ACC112 (cell line): ENCODE measurements around the gene TMEM86B.

ENCODE experiments used
- H2AFZ ChIP-seq: fragments of 200-600 bp; sonication (generic); one replicate; pipeline ENCODE4 v1.6.0; 2017; ENCODE audit warnings: antibody characterized with exemption, low read length; ENCODE audit not compliant: unreplicated experiment
- H3K27ac ChIP-seq: fragments of 200-600 bp; sonication (generic); 2 replicates; pipeline ENCODE4 v1.5.1; 2014; ENCODE audit warnings: low read depth, mild to moderate bottlenecking, antibody characterized with exemption, low read length, moderate library complexity
- H3K27me3 ChIP-seq: fragments of 200-600 bp; sonication (generic); 2 replicates; pipeline ENCODE4 v1.6.1; 2014; ENCODE audit warnings: mild to moderate bottlenecking, antibody characterized with exemption, low read length, moderate library complexity, mixed read lengths; ENCODE audit not compliant: insufficient read depth
- H3K36me3 ChIP-seq: fragments of 200-600 bp; sonication (generic); 2 replicates; pipeline ENCODE4 v1.6.1; 2016; ENCODE audit warnings: mild to moderate bottlenecking, antibody characterized with exemption, low read length, moderate library complexity, mixed read lengths; ENCODE audit not compliant: insufficient read depth
- H3K4me1 ChIP-seq: fragments of 200-600 bp; sonication (generic); one replicate; pipeline ENCODE4 v1.6.1; 2016; ENCODE audit warnings: low read length, mixed read lengths; ENCODE audit not compliant: insufficient read depth, unreplicated experiment, control insufficient read depth
- H3K4me3 ChIP-seq: fragments of 200-600 bp; sonication (generic); 2 replicates; pipeline ENCODE4 v1.5.1; 2014; ENCODE audit warnings: mild to moderate bottlenecking, low read depth, low read length
- H3K79me2 ChIP-seq: fragments of 200-600 bp; sonication (generic); one replicate; pipeline ENCODE4 v1.6.0; 2016; ENCODE audit warnings: low read length; ENCODE audit not compliant: control insufficient read depth, unreplicated experiment, insufficient read depth

The TMEM86B gene

GRCh38 chr19:55265723-55266386 lies 37.3 kb upstream of the TMEM86B start:
- H3K4me3 ChIP-seq, result no peak overlapping the region
- H3K4me1 ChIP-seq, result no peaks in the 10 kb centered on the region

DNA sequence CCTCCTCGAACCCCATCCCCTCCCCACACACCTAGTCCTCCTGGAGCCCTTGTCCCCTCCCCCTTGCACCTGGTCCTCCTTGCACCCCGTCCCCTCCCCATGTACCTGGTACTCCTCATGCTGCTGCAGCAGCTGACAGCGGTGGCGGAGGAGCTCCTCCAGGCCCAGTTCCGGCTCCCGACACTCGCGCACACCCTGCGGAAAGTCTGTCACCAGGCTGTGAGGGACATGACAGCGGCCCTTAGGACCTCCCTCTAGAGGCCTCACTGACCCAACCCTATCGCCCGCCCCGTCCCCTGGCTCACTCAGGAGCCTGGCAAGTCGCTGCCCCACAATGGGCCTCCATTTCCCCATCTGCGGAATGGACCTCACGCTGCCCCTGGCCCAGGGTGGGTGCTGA lies 36.6 kb upstream of the TMEM86B start:
- no peak overlapping the region for H2AFZ ChIP-seq
- no peak overlapping the region for H3K4me3 ChIP-seq
- H3K36me3 ChIP-seq, result no peaks in the 10 kb centered on the region
- no peak overlapping the region for H3K27ac ChIP-seq
- no peaks in the 10 kb centered on the region for H3K79me2 ChIP-seq
- no peaks in the 10 kb centered on the region for H3K4me1 ChIP-seq
- H3K27me3 ChIP-seq, result no peaks in the 10 kb centered on the region

More at GRCh38 chr19:55265723-55266386, 37.3 kb upstream of the TMEM86B start:
- Histone ChIP-seq H3K27me3 (no peaks in the 10 kb centered on the region), H3K36me3 (no peaks in the 10 kb centered on the region), H3K27ac (no peak overlapping the region), H2AFZ (no peak overlapping the region), H3K79me2 (no peaks in the 10 kb centered on the region)

GRCh38 chr19:55264531-55264930 lies 36.0 kb upstream of the TMEM86B start:
- Histone ChIP-seq H3K79me2 (no peaks in the 10 kb centered on the region), H3K36me3 (no peaks in the 10 kb centered on the region), H3K27ac (no peak overlapping the region), H2AFZ (no peak overlapping the region), H3K4me1 (no peaks in the 10 kb centered on the region), H3K27me3 (no peaks in the 10 kb centered on the region), H3K4me3 (no peak overlapping the region)

- Histone ChIP-seq H3K27ac (no peak overlapping the region), H2AFZ (no peak overlapping the region), H3K79me2 (peaks cover 12% of the 10 kb centered on the region), H3K36me3 (no peaks in the 10 kb centered on the region), H3K4me1 (no peaks in the 10 kb centered on the region), H3K27me3 (no peaks in the 10 kb centered on the region), H3K4me3 (no peak overlapping the region)
Observed at GRCh38 chr19:55262359-55262758, 33.8 kb upstream of the TMEM86B start.

GRCh38 chr19:55261671-55262126 lies 33.1 kb upstream of the TMEM86B start:
- peaks cover under 1% of the 10 kb centered on the region for H3K4me1 ChIP-seq
- no peaks in the 10 kb centered on the region for H3K36me3 ChIP-seq
- H3K27ac ChIP-seq, result no peak overlapping the region
- H2AFZ ChIP-seq, result no peak overlapping the region
- no peaks in the 10 kb centered on the region for H3K27me3 ChIP-seq
- no peak overlapping the region for H3K4me3 ChIP-seq
- peaks cover 17% of the 10 kb centered on the region for H3K79me2 ChIP-seq

GRCh38 chr19:55259540-55260210 lies 31.1 kb upstream of the TMEM86B start:
- Histone ChIP-seq H3K36me3 (no peaks in the 10 kb centered on the region), H3K4me3 (peak overlapping the region; percentile 87), H3K27ac (peak overlapping the region; percentile 81), H3K27me3 (no peaks in the 10 kb centered on the region), H3K4me1 (peaks cover 14% of the 10 kb centered on the region), H3K79me2 (peaks cover 38% of the 10 kb centered on the region), H2AFZ (peak overlapping the region; percentile 27)

DNA sequence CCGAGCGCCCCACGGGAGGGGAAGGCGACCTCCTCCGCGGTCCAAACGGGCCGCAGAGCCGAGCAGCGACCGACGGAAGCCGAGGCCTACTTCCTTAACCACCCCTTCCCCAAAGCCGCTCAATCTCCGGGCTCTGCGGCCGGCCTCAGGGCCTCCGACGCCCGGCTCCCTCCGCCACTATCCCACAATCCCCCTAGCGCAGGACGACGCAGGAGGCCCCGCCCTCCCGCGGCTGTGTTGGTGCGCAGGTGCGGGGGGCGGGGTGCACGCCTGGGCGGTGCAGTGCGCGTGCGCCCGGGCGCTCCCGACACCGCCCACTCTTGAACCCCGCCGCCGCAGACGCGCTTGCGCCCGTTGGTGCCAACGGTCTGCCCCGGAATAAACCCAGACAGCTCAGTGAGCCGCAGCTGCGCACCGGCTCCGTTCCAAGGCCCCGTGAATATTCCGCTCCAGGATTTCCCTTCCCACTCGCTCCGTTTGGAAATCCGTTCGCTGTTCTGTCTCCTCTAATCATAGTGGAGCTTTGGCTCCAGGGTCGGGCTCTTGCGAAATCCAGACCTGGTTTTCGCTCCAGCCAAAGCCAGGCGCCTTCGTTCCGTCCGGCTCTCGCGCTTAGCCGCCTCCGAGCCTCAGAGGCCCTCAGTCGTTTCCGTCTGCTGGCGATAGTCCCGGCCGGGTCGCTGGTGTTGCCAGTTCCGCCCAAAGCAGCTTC lies 30.4 kb upstream of the TMEM86B start, which contains the start of gene PPP6R1:
PPP6R1 (minus strand) TSS at position 190 of the 712 bp plus-strand sequence. CDS start 11,914 bp downstream, outside the sequence.
- Histone ChIP-seq H3K4me1 (peaks cover 14% of the 10 kb centered on the region), H3K4me3 (peak within 1 kb of the TSS; percentile 87), H3K36me3 (no peaks in the 10 kb centered on the region), H3K79me2 (peaks cover 45% of the 10 kb centered on the region), H3K27me3 (no peaks in the 10 kb centered on the region), H2AFZ (peak within 1 kb of the TSS; percentile 27), H3K27ac (peak within 1 kb of the TSS; percentile 81)

GRCh38 chr19:55258476-55258827 lies 29.9 kb upstream of the TMEM86B start:
- Histone ChIP-seq H3K27ac (peak overlapping the region; percentile 65), H3K36me3 (no peaks in the 10 kb centered on the region), H3K4me3 (peak overlapping the region; percentile 87), H2AFZ (no peak overlapping the region), H3K27me3 (no peaks in the 10 kb centered on the region), H3K4me1 (peaks cover 14% of the 10 kb centered on the region), H3K79me2 (peaks cover 50% of the 10 kb centered on the region)

- peak overlapping the region; percentile 87 for H3K4me3 ChIP-seq
- H3K27me3 ChIP-seq, result no peaks in the 10 kb centered on the region
- peaks cover 14% of the 10 kb centered on the region for H3K4me1 ChIP-seq
- H2AFZ ChIP-seq, result no peak overlapping the region
- H3K79me2 ChIP-seq, result peaks cover 57% of the 10 kb centered on the region
- H3K27ac ChIP-seq, result no peak overlapping the region
- H3K36me3 ChIP-seq, result no peaks in the 10 kb centered on the region
Observed at GRCh38 chr19:55257461-55258420, 29.2 kb upstream of the TMEM86B start.
